NCI-H1105 treated with DMSO at 0.1 percent for 48 hours (cell line): Measurements from ENCODE around the gene LRRC37B.
A peak's percentile ranks its signal among the peaks of the same experiment; 100 is the strongest.
"Not testable (repeated sequence)": the region's sequence is repeated elsewhere in the genome, so short reads cannot be mapped to it uniquely, and the experiment has no call there.

ENCODE experiments used
- DNase-seq: peaks from one replicate; lab custom pipeline; 2025; lab: John Stamatoyannopoulos, UW

Gene LRRC37B

GRCh38 chr17:32041306-32041875 is 34.2 kb downstream of the LRRC37B start:
- DNase-seq = not testable (repeated sequence)

- not testable (repeated sequence) for DNase-seq
These were observed 35.1 kb downstream of the LRRC37B start for GRCh38 chr17:32042266-32042665.

- DNase-seq = not testable (repeated sequence)
These were observed 38.4 kb downstream of the LRRC37B start for GRCh38 chr17:32045611-32046010.

- not testable (repeated sequence) for DNase-seq
These were observed 40.5 kb downstream of the LRRC37B start for GRCh38 chr17:32047663-32048062.

GRCh38 chr17:32054985-32055384 is 47.8 kb downstream of the LRRC37B start:
- DNase-seq = not testable (repeated sequence)

- not testable (repeated sequence) for DNase-seq
These were observed 48.2 kb downstream of the LRRC37B start for GRCh38 chr17:32055425-32055824.

- not testable (repeated sequence) for DNase-seq
These were observed 49.3 kb downstream of the LRRC37B start for GRCh38 chr17:32056500-32056899.

- not testable (repeated sequence) for DNase-seq
These were observed 50.4 kb downstream of the LRRC37B start for GRCh38 chr17:32057460-32058105.

- not testable (repeated sequence) for DNase-seq
These were observed 53.5 kb downstream of the LRRC37B start for GRCh38 chr17:32060695-32061094.

- not testable (repeated sequence) for DNase-seq
These were observed 54.7 kb downstream of the LRRC37B start for GRCh38 chr17:32061840-32062239.

GRCh38 chr17:32064091-32064490 is 56.9 kb downstream of the LRRC37B start:
- DNase-seq = not testable (repeated sequence)

- not testable (repeated sequence) for DNase-seq
These were observed 59.0 kb downstream of the LRRC37B start for GRCh38 chr17:32066123-32066680.

GRCh38 chr17:32066863-32067642 is 59.9 kb downstream of the LRRC37B start:
- not testable (repeated sequence) for DNase-seq

GRCh38 chr17:32069067-32069466 is 61.9 kb downstream of the LRRC37B start:
- not testable (repeated sequence) for DNase-seq

GRCh38 chr17:32071961-32072360 is 64.8 kb downstream of the LRRC37B start:
- DNase-seq = not testable (repeated sequence)

- not testable (repeated sequence) for DNase-seq
These were observed 65.9 kb downstream of the LRRC37B start for GRCh38 chr17:32073131-32073530.

GRCh38 chr17:32079753-32080152 is 72.6 kb downstream of the LRRC37B start:
- DNase-seq = peak; percentile 59

GRCh38 chr17:32083550-32083979 is 76.4 kb downstream of the LRRC37B start:
- peak; percentile 8 for DNase-seq

GRCh38 chr17:32084003-32084941 is 77.1 kb downstream of the LRRC37B start:
- DNase-seq = peak; percentile 80

GRCh38 chr17:32084942-32085829 is 78.0 kb downstream of the LRRC37B start:
- DNase-seq = not testable (repeated sequence)
